GM10248 (cell line): ENCODE measurements around the gene CFAP46.

Source experiments
- CTCF ChIA-PET: fragments of 300-600 bp; sonication (Branson Sonifier 250); formaldehyde crosslinking; extraction: SDS; loops from one replicate; lab custom pipeline; 2021; ENCODE audit warnings: antibody characterized with exemption; lab: Yijun Ruan, JAX
- POLR2A ChIA-PET: fragments of 350-650 bp; sonication (Branson Sonifier 250); formaldehyde crosslinking; extraction: SDS; loops from one replicate; lab custom pipeline; 2020; ENCODE audit warnings: antibody characterized with exemption; lab: Yijun Ruan, JAX
- DNase-seq: peaks from one replicate; pipeline ENCODE4 v3.0.0; 2012; ENCODE audit errors: extremely low spot score
- TF ChIP-seq, protein P1 (sequence below): IDR thresholded peaks from 2 replicates; pipeline ENCODE4 v1.5.1; 2012; ENCODE audit warnings: mild to moderate bottlenecking, low read depth; ENCODE audit errors: extremely low read depth, missing control alignments, control extremely low read depth

The CFAP46 gene

DNA sequence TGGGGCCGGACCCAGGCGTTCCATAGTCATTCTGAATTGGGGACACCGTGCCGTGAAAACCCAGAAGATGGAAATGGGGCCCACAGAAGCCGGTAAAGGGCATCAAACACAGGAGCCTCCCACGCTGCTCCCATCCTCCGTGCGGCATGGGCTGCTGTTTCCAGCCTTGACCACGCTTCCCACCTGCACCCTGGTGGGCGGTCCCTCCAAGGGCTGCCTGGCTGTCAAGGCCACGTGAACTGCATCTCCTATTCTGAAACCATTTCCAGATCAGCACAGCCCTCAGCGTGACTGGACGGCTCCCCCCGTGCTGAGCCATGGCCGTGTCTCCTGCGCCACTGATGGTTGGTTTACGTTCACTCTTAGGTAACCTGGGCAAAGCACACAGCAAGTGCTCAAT is 14.1 kb downstream of the CFAP46 start:
- no peak for DNase-seq
- ChIA-PET CTCF (no interaction called here), POLR2A (no interaction called here)
- TF ChIP-seq, protein P1, sequence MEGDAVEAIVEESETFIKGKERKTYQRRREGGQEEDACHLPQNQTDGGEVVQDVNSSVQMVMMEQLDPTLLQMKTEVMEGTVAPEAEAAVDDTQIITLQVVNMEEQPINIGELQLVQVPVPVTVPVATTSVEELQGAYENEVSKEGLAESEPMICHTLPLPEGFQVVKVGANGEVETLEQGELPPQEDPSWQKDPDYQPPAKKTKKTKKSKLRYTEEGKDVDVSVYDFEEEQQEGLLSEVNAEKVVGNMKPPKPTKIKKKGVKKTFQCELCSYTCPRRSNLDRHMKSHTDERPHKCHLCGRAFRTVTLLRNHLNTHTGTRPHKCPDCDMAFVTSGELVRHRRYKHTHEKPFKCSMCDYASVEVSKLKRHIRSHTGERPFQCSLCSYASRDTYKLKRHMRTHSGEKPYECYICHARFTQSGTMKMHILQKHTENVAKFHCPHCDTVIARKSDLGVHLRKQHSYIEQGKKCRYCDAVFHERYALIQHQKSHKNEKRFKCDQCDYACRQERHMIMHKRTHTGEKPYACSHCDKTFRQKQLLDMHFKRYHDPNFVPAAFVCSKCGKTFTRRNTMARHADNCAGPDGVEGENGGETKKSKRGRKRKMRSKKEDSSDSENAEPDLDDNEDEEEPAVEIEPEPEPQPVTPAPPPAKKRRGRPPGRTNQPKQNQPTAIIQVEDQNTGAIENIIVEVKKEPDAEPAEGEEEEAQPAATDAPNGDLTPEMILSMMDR, result no peak

DNA sequence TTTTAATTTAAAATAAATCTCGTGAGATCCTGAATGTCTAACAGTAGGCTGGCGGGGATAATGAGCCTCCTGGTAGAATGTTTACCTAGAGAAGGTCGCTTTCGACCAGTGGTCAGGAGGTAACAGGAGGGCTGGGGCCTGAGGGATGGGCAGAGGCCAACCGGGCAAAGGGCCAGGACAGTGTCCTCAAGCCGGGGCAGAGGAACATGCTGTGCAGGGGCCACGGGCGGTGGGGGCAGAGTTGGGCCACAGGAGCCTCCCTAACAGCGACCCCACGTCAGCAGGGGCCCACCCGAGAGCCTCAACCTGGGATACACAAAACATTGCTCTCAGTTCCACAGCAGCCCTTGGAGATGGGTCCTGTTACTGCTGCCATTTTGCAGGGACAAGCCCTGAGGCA is 14.5 kb downstream of the CFAP46 start:
- CTCF ChIA-PET, result no interaction called here
- TF ChIP-seq, protein P1, result no peak
- DNase-seq, result no peak
- POLR2A ChIA-PET, result no interaction called here

DNA sequence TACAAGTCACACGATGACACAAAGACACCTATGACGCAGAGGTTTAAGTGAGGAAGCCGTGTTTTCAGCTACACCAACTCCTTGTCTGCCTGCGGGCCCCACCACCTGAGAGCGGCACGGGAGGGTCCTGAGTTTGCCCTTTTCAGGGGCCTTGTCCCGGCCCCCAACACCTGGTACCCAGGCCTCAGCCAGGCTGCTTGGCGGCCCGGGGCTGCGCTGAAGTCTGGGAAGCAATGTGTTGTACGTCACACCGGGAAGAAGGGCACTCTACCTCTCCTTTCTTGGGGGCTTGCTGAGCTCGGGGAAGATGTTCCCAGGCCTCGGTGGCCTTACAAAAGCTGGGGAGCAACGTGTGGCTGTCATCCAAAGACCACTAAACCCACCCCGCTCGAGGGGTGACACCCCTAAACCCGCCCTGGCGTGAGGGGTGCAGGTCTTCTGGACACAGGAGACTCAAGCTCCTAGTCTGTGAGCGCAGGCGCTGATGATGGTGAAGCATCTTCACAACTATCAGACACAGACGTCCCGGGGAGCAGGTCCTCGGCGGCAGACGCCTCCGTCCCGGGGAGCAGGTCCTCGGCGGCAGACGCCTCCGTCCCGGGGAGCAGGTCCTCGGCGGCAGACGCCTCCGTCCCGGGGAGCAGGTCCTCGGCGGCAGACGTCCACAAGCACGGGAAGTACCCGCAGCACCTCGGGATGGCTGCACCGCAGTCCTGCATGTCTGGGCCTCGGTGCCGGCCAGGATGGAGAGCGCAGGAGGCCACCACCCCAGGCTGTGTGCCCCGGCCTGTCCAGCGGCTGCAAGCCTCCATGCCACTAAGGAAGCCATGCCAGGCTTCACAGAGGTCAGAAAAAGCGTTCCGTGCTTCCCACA is 15.4 kb downstream of the CFAP46 start:
- TF ChIP-seq, protein P1, result no peak
- no peak for DNase-seq
- ChIA-PET POLR2A (no interaction called here), CTCF (interaction anchor here (1.1 kb wide), 1 partner anchor 10 kb away, joined by 3 read pairs; no protein-coding TSS in a partner anchor)

DNA sequence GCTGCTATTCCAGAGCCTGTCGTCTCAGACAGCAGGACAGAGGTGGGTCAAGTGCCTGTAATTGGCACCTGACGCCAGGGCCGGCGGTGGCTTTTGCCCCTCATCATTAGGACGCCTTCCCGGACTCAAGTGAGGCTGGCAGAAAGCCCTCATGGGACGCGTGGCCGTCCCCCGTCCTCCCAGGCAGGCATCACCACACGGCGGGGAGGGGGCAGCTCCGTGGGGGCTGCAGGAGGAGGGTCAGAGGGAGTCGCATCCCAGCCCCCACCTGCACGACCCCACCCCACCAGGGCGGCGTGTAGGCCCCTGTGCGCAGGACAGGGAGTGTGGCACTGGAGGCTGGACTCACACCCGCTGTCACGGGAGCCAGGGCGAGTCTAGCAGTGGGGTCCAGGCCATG is 16.3 kb downstream of the CFAP46 start:
- DNase-seq, result no peak
- POLR2A ChIA-PET, result no interaction called here
- TF ChIP-seq, protein P1, result no peak
- CTCF ChIA-PET, result no interaction called here

DNA sequence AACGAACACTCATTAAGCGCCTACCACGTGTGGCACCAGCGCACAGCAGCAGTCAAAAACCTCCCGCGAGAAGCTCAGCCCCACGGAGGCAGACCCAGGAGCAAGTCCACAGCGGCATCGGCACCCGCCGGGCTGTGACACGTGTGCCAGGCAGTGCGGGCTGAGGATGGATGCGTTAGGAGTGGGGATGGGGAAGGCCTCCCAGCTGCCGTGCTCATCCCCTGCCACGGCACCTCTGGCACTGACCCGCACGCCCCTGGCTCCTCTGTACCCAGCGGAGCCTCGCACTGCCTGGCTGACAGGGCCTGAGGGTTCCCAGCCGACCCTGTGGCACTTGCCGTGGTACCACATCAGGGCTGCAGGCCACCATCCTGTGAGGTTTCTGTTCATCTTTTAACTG is 16.8 kb downstream of the CFAP46 start:
- ChIA-PET CTCF (no interaction called here), POLR2A (no interaction called here)
- TF ChIP-seq, protein P1, result no peak
- no peak for DNase-seq

DNA sequence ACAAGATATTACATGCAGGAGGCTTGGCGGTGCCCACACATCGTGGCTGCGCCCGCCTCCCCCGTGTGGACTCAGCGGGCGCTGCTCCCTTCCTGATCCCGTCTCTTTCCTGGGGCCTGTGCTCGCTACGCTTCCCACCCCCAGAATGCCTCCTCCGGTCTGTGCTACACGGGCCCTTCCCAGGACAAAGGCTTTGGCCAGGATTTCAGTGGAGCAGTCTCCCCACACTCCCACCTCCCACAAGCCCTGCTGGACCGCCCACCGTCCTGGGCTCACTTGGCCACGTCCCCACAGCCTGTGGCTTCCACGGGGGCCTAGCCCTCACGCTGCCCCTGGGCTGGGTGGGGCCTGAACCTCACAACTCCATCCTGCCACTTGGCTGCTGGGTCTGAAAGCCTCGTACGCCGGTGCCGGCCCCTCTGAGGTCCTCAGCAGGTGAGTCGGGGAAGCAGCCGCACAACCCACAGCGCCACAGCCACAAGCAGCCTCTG is 17.3 kb downstream of the CFAP46 start:
- DNase-seq, result no peak
- CTCF ChIA-PET, result no interaction called here
- POLR2A ChIA-PET, result no interaction called here
- TF ChIP-seq, protein P1, result no peak
